ENCODE data around the gene MRPL50.

GRCh38 chr9:101417389-101417788 is 19.0 kb upstream of the MRPL50 start:
- no peak for TF ChIP-seq CTCF (IDR thresholded peaks at IDR 0.05; ENCODE audit: insufficient read depth, low read length, poor library complexity, severe bottlenecking)
- TF ChIP-seq EZH2phosphoT487 (conservative IDR thresholded peaks at IDR 0.05; ENCODE audit: low read length) = no peak

Data from SU-DHL-6 (cell line).